A549 (cell line): ENCODE results near the gene ALPI. TPM values are rescaled to one million over a fixed set of nuclear protein-coding genes. Genes with fewer than 3 reads are reported as not detected.

Experiments used
- ATAC-seq, 2 experiments: fragments of 200-7000 bp in 1 of 2; fragments of >200 bp in 1 of 2; cut with Nextera tagmentation in 1 of 2; cut with Tn5 transposase in 1 of 2; 3 replicates each; pipeline versions ENCODE4 v1.8.0 to v1.9.1; 2018 to 2020; ENCODE audit warnings: mild to moderate bottlenecking in 1 of 2, moderate library complexity in 1 of 2
- CTCF ChIA-PET: fragments of 300-600 bp; sonication (Branson Sonifier 250); formaldehyde crosslinking; extraction: SDS; loops from one replicate; lab custom pipeline; 2021; ENCODE audit warnings: antibody characterized with exemption, inconsistent platforms; lab: Yijun Ruan, JAX
- POLR2A ChIA-PET: fragments of 350-600 bp; formaldehyde crosslinking; extraction: SDS; loops from one replicate; lab custom pipeline; 2021; ENCODE audit warnings: antibody characterized with exemption, inconsistent platforms; lab: Yijun Ruan, JAX
- DNase-seq, 2 experiments: peaks; one replicate each; pipeline versions ENCODE4 v3.0.0 to v3.0.0-alpha.2; 2011 to 2016; ENCODE audit warnings: low read depth in 1 of 2, low spot score in 1 of 2
- FAIRE-seq: peaks from 2 replicates; lab custom pipeline; 2011; peaks lifted over from hg19 to GRCh38; lab: Jason Lieb, UNC
- H3K27ac ChIP-seq, 2 experiments: fragments of >200 bp; sonication (Bioruptor Twin); formaldehyde crosslinking; 3 replicates each; pipeline ENCODE4 v1.5.1; 2016 to 2017
- H3K4me1 ChIP-seq: fragments of >200 bp; sonication (Bioruptor Twin); formaldehyde crosslinking; 3 replicates; pipeline ENCODE4 v1.6.1; 2016
- H3K4me2 ChIP-seq: fragments of >200 bp; sonication (Bioruptor Twin); formaldehyde crosslinking; 3 replicates; pipeline ENCODE4 v1.6.1; 2016
- H3K4me3 ChIP-seq: fragments of >200 bp; sonication (Bioruptor Twin); formaldehyde crosslinking; 3 replicates; pipeline ENCODE4 v1.5.1; 2016
- H3K9me3 ChIP-seq: fragments of >200 bp; sonication (Bioruptor Twin); formaldehyde crosslinking; 3 replicates; pipeline ENCODE4 v1.6.1; 2016
- ATOH8 ChIP-seq: fragments of 250-450 bp; sonication (Bioruptor Pico); IDR thresholded peaks from 2 replicates; pipeline ENCODE4 v1.5.0; 2020; ENCODE audit warnings: low read depth, mild to moderate bottlenecking, moderate library complexity
- CBX2 ChIP-seq: fragments of 200-600 bp; sonication (generic); IDR thresholded peaks from 2 replicates; pipeline ENCODE4 v1.6.1; 2016; ENCODE audit warnings: low read depth, mild to moderate bottlenecking, borderline replicate concordance
- CHD4 ChIP-seq: fragments of 200-600 bp; sonication (generic); IDR thresholded peaks from 2 replicates; pipeline ENCODE4 v1.6.1; 2016; ENCODE audit warnings: antibody characterized with exemption, mild to moderate bottlenecking, borderline replicate concordance
- E2F6 ChIP-seq: IDR thresholded peaks from 2 replicates; pipeline ENCODE4 v1.6.1; 2012; ENCODE audit warnings: low read depth, borderline replicate concordance
- FOSL2 ChIP-seq, 2 experiments: fragments of 450-650 bp in 1 of 2; fragments of >200 bp in 1 of 2; sonication (Bioruptor Twin) in 1 of 2; formaldehyde crosslinking; IDR thresholded peaks; 2 replicates each; pipeline versions ENCODE4 v1.5.0 to v1.6.1; 2016 to 2020; ENCODE audit warnings: mild to moderate bottlenecking in 1 of 2, moderate library complexity in 1 of 2
- GATA3 ChIP-seq: IDR thresholded peaks from 2 replicates; pipeline ENCODE4 v1.6.1; 2012; ENCODE audit warnings: borderline replicate concordance
- JUN ChIP-seq, 2 experiments: fragments of >200 bp; sonication (Bioruptor Twin); formaldehyde crosslinking; IDR thresholded peaks; 2 replicates in 1 of 2; 3 replicates in 1 of 2; pipeline ENCODE4 v1.6.1; 2016 to 2017
- JUNB ChIP-seq: fragments of >200 bp; sonication (Bioruptor Twin); formaldehyde crosslinking; IDR thresholded peaks from 2 replicates; pipeline ENCODE4 v1.6.1; 2016
- KDM1A ChIP-seq: fragments of 200-600 bp; sonication (generic); IDR thresholded peaks from 2 replicates; pipeline ENCODE4 v1.6.1; 2016; ENCODE audit warnings: low read depth, mild to moderate bottlenecking
- NFE2L2 ChIP-seq: fragments of 150-350 bp; conservative IDR thresholded peaks from 2 replicates; pipeline ENCODE4 v1.6.1; 2014; ENCODE audit warnings: low read length
- NPAS2 ChIP-seq: fragments of 250-450 bp; sonication (Bioruptor Pico); IDR thresholded peaks from 2 replicates; pipeline ENCODE4 v1.8.0; 2022; ENCODE audit warnings: mild to moderate bottlenecking, moderate library complexity, borderline replicate concordance
- PBX3 ChIP-seq: IDR thresholded peaks from 2 replicates; pipeline ENCODE4 v1.6.1; 2012
- RAD21 ChIP-seq, 2 experiments: fragments of >200 bp in 1 of 2; sonication (Bioruptor Twin) in 1 of 2; formaldehyde crosslinking in 1 of 2; IDR thresholded peaks in 1 of 2; conservative IDR thresholded peaks in 1 of 2; 2 replicates in 1 of 2; 3 replicates in 1 of 2; pipeline ENCODE4 v1.6.1; 2012 to 2018; ENCODE audit warnings: inconsistent platforms in 1 of 2
- RARB ChIP-seq: fragments of 250-450 bp; sonication (Bioruptor Pico); IDR thresholded peaks from 2 replicates; pipeline ENCODE4 v1.8.0; 2021; ENCODE audit warnings: mild to moderate bottlenecking, moderate library complexity
- RNF2 ChIP-seq: fragments of 200-600 bp; sonication (generic); IDR thresholded peaks from 2 replicates; pipeline ENCODE4 v1.6.1; 2016; ENCODE audit warnings: low read depth, mild to moderate bottlenecking, antibody characterized with exemption, moderate library complexity, borderline replicate concordance
- TP53 ChIP-seq: fragments of 250-450 bp; sonication (Bioruptor Pico); IDR thresholded peaks from 2 replicates; pipeline ENCODE4 v1.5.0; 2021; ENCODE audit warnings: mild to moderate bottlenecking, moderate library complexity
- ZNF302 ChIP-seq: fragments of 250-450 bp; sonication (Bioruptor Pico); IDR thresholded peaks from 2 replicates; pipeline ENCODE4 v1.9.0; 2021; ENCODE audit warnings: inconsistent platforms, mild to moderate bottlenecking, moderate library complexity
- WGBS: methylation state at CpG from one replicate; pipeline ENCODE4 v1.1.6; 2017; ENCODE audit errors: missing lambda C conversion rate; 5-methylcytosine and 5-hydroxymethylcytosine counted together
- polyA plus RNA-seq, 4 experiments: library from polyadenylated mRNA; depleted of rRNA in 3 of 4; stranded (reverse); fragments of >200 nt; fragmentation: RNase III in 1 of 4; extraction: RNeasy Plus Mini Kit Qiagen cat#74134 plus additional on column Dnase treatment in 1 of 4; gene quantifications; 2 replicates in 3 of 4; 3 replicates in 1 of 4; pipeline ENCODE4 v1.2.3, GENCODE V29; 2011 to 2017

The ALPI gene
- polyA plus RNA-seq, 2 of the 4 experiments (the other 2 are of a cell fraction): 0.05 TPM; not detected in 1

- no peak for ATAC-seq
- Histone ChIP-seq H3K4me3 (no peak overlapping the region), H3K9me3 (no peaks in the 10 kb centered on the region), H3K4me2 (no peak overlapping the region)
- WGBS: 70% methylated on average over 8 of the region's 11 CpGs
- TF ChIP-seq NPAS2 (CRISPR knock-in tag) (no peak), TP53 (CRISPR knock-in tag) (no peak), FOSL2 (IDR thresholded peaks at IDR 0.05) (no peak), FOSL2 (CRISPR knock-in tag; IDR thresholded peaks at IDR 0.05) (no peak), RNF2 (no peak), GATA3 (no peak), JUN (IDR thresholded peaks at IDR 0.05) (no peak), RAD21 (conservative IDR thresholded peaks at IDR 0.05 in 1 of 2, IDR thresholded peaks at IDR 0.05 in 1 of 2) (no peak), CBX2 (no peak), CHD4 (no peak), KDM1A (no peak), JUNB (no peak)
- TF ChIP-seq, all 56 proteins: peak for 0
- ChIA-PET CTCF (interaction anchor here (1.5 to 2.3 kb wide), 2 partner anchors 15 to 61 kb away, joined by 6 to 7 read pairs; partner anchors contain the start of gene PRSS56), POLR2A (no interaction called here)
- no peak for FAIRE-seq
- DNase-seq: no peak
- Histone ChIP-seq H3K27ac (no peak overlapping the region), H3K4me1 (no peaks in the 10 kb centered on the region)
These were observed 3.6 kb downstream of the ALPI start for GRCh38 chr2:232459419-232460035.

GRCh38 chr2:232460171-232460570, 4.2 kb downstream of the ALPI start:
- ChIA-PET CTCF (interaction anchor here (0.7 to 7.0 kb wide), 2 partner anchors 21 to 63 kb away, joined by 3 to 39 read pairs; partner anchors contain the start of gene PRSS56), POLR2A (no interaction called here)
- no peak for ATAC-seq
- no peak overlapping the region for H3K4me2 ChIP-seq
- H3K9me3 ChIP-seq: no peaks in the 10 kb centered on the region
- H3K4me3 ChIP-seq: no peak overlapping the region
- H3K4me1 ChIP-seq: no peaks in the 10 kb centered on the region
- FAIRE-seq: no peak
- no peak for DNase-seq
- 38% methylated on average over 2 of the region's 2 CpGs for WGBS
- no peak for TF ChIP-seq CHD4
- no peak for TF ChIP-seq RARB (CRISPR knock-in tag)
- TF ChIP-seq CBX2: no peak
- no peak for TF ChIP-seq ZNF302 (CRISPR knock-in tag)
- no peak overlapping the region for H3K27ac ChIP-seq

GRCh38 chr2:232463701-232464543, 8.0 kb downstream of the ALPI start:
- H3K4me2 ChIP-seq: no peak overlapping the region
- POLR2A ChIA-PET: no interaction called here
- ATAC-seq (peak in 1 of 2 experiments; percentile 42; a peak in 1 of 6 replicates), DNase-seq (no peak), FAIRE-seq (no peak)
- H3K9me3 ChIP-seq: no peaks in the 10 kb centered on the region
- no peak for TF ChIP-seq NFE2L2
- no peak for TF ChIP-seq PBX3
- TF ChIP-seq E2F6: no peak
- TF ChIP-seq ATOH8: no peak
- TF ChIP-seq JUNB: no peak
- no peak for TF ChIP-seq RAD21 (conservative IDR thresholded peaks at IDR 0.05 in 1 of 2, IDR thresholded peaks at IDR 0.05 in 1 of 2)
- H3K27ac ChIP-seq: no peak overlapping the region
- CTCF ChIA-PET: interaction anchor here (0.6 to 7.0 kb wide), 9 partner anchors 7 to 668 kb away, joined by 3 to 39 read pairs (median 3); partner anchors contain the start of gene PRSS56
- H3K4me3 ChIP-seq: no peak overlapping the region
- no peaks in the 10 kb centered on the region for H3K4me1 ChIP-seq
- WGBS: 65% methylated on average over 15 of the region's 18 CpGs
